HG03064 (cell line): ENCODE measurements around the gene CRACR2A.

ENCODE experiments used
- ATAC-seq: cut with Tn5 transposase; IDR thresholded peaks from one replicate; pipeline ENCODE4 v1.9.1; 2021; ENCODE audit warnings: low read depth; ENCODE audit not compliant: unreplicated experiment

The CRACR2A gene

DNA sequence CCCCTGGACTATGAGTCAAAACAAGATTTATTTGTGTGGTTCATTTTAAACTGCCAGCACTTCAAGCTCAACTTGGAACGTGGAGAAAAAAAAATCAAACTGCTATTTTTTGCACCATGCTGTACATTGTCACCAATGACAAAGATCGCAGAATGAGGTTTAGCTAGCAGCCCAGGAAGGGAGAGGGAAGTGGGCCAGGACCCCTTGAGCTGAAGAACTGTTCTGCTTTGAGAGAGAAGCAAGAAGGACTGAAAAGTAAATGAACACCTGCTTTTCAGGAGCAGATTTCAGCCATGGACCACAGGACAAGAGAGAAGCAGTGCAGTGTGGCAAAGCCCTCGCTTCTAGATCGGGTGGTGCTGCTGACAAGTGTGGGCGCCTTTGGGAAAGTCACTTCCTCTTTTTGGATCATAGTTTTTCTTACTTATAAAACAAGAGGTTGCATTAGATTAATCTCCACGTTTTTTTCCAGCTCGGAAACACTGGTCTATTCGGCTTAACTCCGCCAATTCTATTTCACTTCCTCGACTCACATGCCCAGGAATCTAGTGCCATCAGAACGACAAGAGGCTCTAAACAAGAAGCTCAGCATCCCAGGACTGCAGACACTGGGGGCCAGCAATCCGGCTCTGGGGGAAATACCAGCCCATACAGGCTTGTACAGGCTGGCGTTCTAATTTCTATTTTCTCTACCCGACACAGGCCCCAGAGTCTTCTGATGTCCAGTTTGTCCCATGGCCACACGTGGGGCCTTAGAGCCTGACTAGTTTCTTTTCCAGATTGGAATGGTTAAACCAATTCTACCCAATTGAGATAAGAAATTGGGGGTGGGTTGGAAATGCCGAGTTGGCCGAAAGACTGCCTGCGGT, 129.9 kb downstream of the CRACR2A start:
- ATAC-seq: no peak

DNA sequence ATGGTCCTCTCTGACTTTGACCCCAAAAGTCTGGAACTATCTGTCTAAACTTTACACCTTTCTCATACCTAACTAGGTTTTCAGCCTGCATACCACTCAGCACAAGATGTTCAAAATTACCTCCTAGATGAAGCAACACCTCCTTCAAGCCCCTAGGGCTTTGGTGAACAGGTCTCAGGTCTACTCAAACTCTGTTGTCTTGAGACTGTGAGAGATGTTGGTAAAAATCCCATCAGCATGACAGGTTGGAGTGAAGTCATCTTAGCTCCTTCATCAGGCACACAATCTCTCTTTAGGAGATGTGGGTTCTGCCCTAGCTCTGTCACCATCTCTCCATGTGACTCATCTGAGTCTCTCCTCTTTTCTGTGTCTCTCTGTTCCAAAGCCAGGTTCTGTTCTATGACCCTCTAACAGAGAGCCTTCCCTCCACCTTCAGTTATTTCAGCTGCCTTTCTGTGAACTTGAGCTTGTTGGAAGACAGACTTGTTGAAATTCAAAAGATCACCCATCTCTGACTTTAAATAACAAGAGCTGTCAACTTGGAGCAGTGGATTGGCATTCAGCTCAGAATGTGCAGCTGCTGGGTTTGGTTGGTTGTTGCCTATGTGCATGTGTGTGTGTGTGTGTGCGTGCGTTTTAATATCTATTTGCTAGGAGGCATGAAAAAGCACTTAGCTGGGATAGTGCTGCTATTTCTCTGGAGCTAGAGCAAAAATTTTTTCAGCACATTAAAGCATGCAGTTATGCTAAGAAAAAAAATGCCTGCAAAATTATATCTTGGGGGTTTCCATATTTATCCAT, 130.7 kb downstream of the CRACR2A start:
- no peak for ATAC-seq

DNA sequence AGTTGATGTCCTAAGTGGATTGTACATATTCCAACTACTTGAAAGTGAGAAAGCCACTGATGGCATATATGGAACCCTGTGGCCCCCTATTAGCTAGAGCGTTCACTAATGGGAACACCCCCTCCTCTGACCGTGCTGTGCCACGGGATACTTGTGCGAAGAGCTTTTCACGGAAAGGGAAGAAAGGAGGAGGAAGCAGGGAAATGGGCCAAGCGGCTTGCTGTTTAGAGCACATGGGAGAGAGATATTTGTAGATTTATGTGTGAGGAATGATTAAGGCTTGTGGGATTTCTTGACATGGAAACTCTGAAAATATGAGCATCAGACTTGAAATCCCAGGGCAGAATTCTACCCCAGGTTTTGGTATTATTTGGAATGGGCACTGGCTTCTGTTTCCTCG, 132.1 kb downstream of the CRACR2A start:
- no peak for ATAC-seq

DNA sequence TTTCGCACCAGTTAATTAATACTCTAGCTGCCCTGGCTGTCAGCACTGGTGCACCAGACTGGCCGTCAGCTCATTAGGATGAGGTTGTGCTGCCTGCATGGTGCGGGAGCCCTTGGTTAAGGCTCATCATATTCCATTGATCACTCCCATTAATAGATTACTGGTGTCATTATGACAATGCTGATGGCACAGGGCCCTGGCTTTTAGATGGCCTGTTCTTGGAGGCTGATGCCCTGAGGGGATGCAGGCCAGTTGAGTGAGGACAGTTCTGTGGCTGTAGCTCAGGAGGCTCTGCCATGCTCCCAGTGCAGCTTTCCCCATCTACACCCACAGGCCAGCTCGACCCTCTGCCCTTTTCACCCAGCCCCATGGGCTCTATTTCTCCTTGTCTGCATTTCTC, 135.3 kb downstream of the CRACR2A start:
- no peak for ATAC-seq

DNA sequence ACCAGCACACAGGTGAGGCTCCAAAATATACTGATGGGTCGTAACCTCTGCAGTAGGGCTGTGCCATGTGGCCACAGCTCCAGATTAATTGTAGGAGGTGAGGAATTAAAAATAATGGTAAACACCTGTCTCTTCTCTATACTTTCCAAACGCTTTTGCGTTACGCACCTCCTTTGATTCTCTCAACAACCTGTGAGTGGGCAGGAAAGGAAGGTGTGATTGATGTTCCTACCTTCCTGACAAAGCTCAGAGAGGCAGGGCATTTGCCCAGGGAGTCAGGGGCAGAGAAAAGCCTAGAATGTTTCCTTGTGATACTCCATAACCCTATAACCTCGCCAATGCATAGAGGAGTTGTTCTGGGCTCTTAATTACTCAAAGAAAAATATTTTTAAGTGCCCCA, 137.0 kb downstream of the CRACR2A start:
- ATAC-seq: no peak

DNA sequence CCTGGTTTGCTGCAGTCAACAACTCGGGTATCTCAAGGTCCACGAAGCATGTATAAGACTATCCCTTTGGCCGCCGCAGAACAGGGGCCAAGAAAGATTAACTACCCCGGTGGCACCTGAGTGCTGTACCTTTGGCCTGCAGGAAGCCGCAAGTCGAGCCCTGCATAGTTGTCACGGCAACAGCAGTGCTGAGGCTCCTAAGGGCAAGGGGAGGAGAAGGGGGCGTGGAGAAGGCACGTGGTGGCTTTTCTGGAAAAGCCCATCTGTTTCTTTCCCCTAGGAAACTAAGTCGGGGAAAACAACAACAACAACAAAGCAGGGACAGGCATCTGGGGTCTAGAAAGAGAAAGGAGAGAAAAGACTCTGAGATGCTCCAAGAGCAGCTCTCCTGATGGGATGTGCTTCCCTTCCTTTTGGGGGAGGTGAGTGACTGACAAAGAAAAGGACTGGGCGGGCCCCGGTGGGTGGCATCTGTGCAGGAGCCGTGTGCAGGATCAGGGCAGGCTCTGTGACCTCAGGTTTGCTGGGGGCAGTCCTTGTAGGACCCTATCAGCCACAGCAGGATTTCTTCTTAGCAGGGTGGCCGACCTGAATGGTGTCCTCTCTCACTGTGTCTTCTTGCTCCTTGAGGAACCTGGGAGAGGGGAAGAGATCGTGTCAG, 138.0 kb downstream of the CRACR2A start:
- ATAC-seq: no peak

DNA sequence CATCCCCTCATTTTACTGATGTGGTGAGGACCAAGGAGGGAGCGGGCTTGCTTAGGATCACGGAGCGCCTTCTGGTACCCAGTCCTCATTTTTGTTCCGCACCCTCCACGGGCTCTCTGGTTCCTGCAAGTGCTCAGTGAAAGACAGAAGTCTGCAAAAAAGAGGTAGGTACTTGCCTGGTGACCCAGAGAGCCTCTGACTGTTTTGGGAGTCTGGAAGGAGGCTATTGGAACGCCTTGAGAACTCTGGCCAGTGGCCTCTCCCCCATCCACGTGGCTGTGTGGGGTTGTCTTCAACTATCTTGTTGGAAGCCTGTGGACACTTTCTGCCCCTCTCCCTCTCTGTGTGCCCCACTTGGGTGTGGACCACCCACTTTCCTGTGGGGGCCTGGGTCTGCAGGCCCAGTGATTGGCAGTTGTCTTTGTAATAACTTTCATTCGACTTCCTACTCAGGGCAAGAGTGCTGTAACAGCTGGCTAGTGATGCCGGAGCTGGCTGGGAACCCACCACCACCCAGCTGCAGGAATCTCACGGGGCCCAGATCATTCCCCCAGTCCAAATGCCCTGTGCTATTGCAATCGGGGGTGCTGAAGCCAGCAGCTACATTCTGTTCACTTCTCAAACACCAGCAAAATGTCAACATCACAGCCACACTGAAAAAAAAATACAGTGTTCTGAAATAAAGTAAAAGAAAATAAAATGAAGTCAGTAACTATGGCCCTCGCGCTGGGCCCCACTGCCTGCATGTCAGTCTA, 139.1 kb downstream of the CRACR2A start:
- ATAC-seq: no peak

DNA sequence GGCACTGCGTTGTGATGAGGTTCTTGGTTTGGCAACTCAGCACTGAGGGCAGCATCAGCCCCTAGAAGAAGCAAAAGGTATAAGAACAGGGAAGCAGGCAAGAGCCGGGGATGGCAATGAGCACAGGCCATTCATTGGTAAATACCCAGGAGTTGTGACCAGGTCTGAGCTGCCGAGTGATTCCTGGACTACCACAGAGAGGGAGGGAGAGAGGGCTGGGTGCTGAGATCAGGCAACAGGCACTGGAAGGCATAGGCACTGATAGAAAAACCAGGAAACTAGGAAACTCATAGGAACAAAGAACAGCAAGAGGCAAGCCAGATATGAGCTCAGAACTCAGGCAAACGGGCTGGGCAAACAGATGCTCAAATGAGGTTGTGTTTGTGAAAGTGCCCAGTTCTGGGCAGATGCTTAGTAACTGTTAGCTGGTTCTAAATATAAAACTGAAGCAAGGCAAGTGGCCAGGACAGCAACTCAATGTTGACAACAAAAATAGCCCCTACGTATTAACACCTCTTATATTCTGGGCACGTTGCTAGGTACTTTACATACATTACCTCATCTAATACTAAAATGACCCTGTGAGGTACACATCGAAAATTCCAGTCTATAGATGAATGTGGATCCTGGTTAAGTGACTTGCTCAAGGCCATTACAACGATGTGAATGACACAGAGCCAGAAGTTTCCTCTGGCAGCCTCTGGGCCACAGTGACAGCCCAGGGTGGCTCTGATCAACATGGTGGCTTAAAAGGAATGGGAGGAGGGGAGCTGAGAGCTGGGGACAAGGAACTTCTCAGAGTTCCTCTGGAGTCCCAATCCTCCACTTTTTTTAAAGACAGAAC, 140.8 kb downstream of the CRACR2A start:
- no peak for ATAC-seq

DNA sequence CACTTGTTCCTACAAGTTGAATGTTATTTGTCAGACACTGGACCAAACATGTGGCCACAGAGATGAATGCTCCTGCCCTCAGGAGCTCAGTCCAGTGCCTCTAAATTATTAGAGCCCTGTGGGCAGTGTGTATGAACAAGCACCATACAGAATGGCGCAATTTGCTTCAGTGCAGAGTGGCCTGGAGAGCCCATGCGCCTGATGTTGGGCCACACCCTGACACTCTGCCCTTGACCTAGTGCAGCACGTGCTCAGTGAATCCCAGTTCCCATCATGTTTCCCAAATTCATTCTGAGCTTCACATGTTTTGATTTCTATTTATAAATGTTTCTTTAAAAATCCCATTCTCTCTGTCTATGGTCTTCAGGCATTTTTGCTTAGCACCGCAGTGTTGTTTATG, 145.1 kb downstream of the CRACR2A start:
- ATAC-seq: no peak

DNA sequence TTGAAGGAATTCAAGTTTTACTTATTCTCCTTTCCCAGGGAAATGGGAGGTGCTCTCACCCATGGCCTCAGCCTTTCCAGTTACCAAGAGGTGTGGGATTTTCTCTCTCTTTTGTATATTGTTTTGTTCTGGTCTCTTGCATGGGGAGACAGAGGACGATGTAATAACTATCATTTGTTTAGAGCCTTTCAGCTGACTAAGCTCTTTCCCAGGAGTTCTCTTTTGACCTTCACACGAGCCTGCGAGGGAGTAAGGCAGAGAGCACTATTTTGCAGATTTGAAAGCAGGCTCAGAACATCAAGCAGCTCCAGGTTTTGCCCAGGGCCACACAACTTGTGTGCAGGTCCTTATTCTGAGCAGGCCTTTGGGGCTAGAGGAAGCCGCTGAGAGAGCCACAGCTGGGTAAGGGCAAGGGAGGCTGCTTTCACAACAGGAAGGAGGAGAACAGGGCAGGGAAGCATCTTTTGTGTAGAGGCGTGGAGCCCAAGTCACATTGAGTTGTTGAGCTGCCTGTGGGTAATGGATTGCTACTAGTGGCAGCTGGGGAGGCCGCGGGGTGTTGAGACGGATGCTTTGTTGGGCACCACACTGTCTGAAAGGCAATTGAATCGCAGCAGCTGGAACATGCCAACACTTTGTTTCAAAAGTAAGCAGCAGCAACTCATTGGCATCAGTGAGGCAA, 145.7 kb downstream of the CRACR2A start:
- no peak for ATAC-seq

DNA sequence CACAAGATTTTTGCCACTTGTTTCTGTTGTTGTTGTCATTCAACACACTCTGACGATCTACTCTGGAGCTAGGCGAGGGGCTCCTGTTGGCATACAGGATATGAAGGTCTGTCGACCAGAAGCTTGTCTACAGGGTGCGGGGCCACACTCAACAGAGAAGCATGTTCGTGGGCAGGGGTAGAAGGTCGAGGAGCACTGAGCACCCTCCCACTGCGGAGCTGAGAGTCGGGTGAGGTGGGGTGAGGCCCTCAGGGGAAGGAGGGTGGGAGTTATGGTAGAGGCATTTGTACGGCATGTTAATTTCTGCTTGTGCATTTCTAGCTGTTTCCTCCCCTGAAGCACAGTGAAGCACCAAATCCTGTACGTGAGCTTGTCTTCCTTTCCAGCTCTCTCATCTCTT, 146.8 kb downstream of the CRACR2A start:
- no peak for ATAC-seq

DNA sequence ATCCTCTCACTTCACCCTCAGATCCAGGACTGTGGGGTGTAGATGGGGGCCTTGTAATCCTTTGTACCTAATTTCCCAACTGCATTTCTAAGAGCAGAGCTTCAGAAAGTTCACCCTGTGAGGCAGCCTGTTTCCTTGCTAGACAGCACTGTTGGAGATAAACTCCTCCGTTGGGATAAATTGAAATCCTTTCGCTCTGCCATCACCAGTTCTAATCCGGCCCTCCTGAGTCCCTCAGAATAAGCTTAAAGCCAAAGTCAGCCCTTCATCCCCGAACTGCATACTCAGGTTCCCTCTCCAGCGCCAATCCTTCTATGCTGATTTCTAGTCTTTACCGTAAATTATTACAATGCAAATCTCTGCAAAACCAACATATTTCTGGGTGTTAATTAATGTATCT, 147.2 kb downstream of the CRACR2A start:
- ATAC-seq: no peak

DNA sequence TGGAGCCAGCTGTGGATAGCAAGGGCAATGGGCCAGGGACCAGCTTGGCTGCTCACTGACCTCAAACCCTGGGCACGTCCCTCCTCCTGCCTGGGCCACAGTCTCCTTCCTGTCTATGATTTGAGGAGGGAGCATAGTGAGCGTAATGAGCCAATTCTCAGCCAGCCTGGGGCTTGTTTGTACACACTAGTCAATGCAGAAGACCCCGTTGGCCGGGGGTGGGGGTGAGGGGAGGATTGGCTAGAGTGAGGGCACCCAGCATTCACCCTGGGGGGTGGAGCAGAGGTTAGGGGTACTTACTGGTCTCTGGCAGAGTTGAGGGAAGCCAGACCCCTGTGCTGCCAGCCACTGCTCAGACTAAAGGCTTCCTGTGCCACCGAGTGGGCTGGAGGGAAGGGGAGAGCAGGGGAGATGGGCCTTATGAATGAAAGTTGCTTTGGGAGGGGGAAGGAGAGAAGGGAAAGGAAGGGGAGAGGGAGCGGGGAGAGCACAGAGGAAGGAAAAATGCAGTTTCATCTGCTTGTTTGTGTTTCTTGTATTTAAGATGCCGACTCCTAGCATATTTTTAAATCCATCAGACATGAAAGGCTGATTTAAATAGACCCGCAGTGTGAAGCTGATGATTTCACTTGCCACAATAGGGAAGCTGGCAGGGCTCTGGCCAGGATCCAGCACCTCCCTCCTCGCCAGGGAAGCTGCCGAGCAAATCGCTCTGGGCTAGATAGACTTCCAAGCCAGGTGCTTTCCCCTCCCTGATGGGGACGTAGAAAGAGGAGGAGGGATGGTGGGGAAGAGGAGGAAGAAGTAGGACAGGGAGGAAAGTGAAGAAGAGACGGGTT, 147.9 kb downstream of the CRACR2A start:
- no peak for ATAC-seq

DNA sequence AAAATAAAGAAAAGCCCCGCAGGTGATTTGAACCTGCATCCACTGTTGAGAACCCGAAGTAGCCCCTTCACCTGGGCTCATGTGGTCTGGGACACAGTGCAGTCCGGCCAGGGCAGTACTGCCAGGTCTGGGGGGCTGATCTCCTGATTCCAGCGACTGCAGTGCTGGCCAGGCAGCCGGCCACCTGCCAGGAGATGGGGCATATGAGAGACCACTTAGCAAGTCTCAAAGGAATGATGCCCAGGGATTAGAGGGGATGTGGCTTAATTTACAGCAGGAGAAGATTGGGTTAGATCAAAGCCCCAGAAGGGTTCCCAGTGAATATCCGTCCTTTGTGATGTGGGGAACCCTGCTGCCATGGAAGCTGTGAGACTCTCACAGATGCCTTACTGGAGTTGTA, 148.6 kb downstream of the CRACR2A start:
- no peak for ATAC-seq

DNA sequence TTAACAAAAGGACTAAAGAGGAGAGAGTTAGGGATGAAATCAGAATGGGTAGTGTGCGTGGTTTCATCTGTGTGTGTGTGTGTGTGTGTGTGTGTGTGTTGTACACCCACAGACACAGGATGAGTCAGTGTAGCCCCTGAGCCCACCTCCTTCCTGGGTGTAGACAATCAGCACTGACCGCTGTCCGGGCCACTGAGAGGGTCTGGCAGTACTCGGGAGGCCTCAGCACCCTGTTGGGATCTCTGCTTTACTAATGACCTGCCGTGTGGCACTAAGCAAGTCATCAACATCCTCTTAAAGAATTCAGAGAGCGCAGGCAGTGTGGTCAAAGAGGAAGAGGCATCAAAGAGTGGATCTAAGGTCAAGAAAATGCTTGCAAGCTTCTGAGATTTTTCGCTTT, 149.3 kb downstream of the CRACR2A start:
- ATAC-seq: no peak

DNA sequence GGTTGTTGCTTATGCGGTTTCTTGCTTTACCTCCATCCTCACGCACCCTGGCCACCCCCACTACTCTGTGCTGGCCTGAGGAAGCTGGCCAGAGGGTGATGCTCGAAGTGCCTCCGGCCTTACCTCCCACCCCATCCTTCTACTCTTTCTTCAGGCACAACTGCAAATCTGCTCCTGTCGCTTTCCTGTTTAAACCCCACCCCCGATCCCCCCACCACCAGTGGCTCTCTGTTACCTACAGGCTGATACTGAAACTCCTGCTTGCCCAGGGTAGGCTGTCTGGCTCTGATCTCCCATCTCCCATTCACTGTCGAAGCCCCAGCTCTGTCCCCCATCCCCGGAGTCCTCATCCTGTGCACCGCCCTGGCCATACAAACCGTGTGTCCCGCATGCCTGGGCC, 150.4 kb downstream of the CRACR2A start:
- no peak for ATAC-seq

DNA sequence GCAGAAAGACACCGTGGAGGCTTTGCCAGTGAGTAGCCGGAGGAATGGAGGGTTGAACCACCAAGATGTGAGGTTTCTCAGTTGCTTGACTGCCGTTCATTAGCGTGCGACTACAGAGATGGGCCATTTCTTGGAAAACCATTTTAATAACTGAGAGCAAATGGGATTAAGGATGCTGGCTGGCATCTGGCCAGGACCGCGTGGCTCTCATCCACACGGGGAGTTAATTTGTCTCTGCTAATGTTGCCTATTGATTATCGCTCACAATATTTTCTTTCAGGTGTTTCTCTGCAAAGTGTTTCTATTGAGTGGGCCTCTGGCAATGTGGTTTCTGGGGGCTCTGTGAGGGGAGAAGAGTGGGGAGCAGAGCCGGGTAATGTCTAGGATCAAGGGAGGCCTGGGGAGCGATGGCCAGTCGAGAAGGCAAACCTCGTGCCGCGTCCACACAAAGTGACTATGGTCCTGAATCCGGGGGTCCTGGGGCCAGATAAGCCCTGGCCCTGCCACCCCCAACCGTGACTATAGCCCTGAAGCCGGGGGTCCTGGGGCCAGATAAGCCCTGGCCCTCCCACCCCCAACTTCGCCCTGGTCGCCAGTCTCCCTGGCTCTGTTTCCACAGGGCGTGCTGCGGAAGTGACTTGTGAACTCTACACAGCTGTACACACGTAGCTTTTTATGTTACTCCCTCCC, 151.3 kb downstream of the CRACR2A start:
- no peak for ATAC-seq

DNA sequence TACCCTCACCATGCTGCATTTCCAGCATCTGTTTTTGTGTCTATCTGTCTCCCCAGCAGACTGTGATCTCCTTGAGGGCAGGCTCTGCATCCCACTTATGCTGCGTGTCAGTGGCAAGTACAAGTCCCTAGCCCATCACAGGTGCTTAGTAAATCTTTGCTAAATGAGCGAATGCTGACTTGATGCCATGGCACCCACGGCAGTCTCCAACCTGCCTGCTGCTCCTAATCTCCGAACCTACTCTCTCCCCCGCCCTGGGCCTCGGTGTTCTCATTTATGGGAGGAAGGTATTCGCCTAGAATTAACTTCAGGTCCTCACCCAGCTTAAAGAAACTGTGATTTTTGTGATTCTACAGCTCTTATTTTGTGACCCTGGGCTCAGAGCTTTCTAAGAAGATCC, 152.0 kb downstream of the CRACR2A start:
- no peak for ATAC-seq
